ENCODE results near the gene RXRA.
A peak's percentile ranks its signal among the peaks of the same experiment; 100 is the strongest.

Gene RXRA

GRCh38 chr9:134386951-134387831, 60.9 kb downstream of the RXRA start:
- DNase-seq: no peak

- DNase-seq: no peak
These were observed 62.1 kb downstream of the RXRA start for GRCh38 chr9:134388289-134388808.

GRCh38 chr9:134388976-134389375, 62.7 kb downstream of the RXRA start:
- DNase-seq: no peak

- DNase-seq: no peak
These were observed 63.4 kb downstream of the RXRA start for GRCh38 chr9:134389642-134390041.

GRCh38 chr9:134390537-134390936, 64.3 kb downstream of the RXRA start:
- no peak for DNase-seq

- DNase-seq: no peak
These were observed 64.7 kb downstream of the RXRA start for GRCh38 chr9:134390947-134391318.

- no peak for DNase-seq
These were observed 65.3 kb downstream of the RXRA start for GRCh38 chr9:134391319-134392231.

GRCh38 chr9:134392900-134393299, 66.6 kb downstream of the RXRA start:
- DNase-seq: no peak

- DNase-seq: no peak
These were observed 67.5 kb downstream of the RXRA start for GRCh38 chr9:134393582-134394280.

- no peak for DNase-seq
These were observed 68.8 kb downstream of the RXRA start for GRCh38 chr9:134395002-134395517.

GRCh38 chr9:134395737-134396257, 69.5 kb downstream of the RXRA start:
- DNase-seq: no peak

GRCh38 chr9:134396258-134396742, 70.0 kb downstream of the RXRA start:
- DNase-seq: peak; percentile 31

GRCh38 chr9:134396825-134397224, 70.6 kb downstream of the RXRA start:
- no peak for DNase-seq

- DNase-seq: no peak
These were observed 72.5 kb downstream of the RXRA start for GRCh38 chr9:134398756-134399155.

GRCh38 chr9:134399435-134400056, 73.3 kb downstream of the RXRA start:
- DNase-seq: no peak

GRCh38 chr9:134400283-134400682, 74.0 kb downstream of the RXRA start:
- no peak for DNase-seq

GRCh38 chr9:134401391-134401790, 75.1 kb downstream of the RXRA start:
- no peak for DNase-seq

GRCh38 chr9:134402182-134402581, 75.9 kb downstream of the RXRA start:
- no peak for DNase-seq

- DNase-seq: no peak
These were observed 77.0 kb downstream of the RXRA start for GRCh38 chr9:134403292-134403681.

- DNase-seq: no peak
These were observed 77.5 kb downstream of the RXRA start for GRCh38 chr9:134403682-134404301.
